ENCODE measurements around the gene CNIH3.

The CNIH3 gene

GRCh38 chr1:224722838-224723237 is 106.7 kb downstream of the CNIH3 start:
- DNase-seq (ENCODE audit: low spot score): no peak

- DNase-seq (ENCODE audit: low spot score): no peak
Observed at GRCh38 chr1:224724566-224724965, 108.4 kb downstream of the CNIH3 start.

DNA sequence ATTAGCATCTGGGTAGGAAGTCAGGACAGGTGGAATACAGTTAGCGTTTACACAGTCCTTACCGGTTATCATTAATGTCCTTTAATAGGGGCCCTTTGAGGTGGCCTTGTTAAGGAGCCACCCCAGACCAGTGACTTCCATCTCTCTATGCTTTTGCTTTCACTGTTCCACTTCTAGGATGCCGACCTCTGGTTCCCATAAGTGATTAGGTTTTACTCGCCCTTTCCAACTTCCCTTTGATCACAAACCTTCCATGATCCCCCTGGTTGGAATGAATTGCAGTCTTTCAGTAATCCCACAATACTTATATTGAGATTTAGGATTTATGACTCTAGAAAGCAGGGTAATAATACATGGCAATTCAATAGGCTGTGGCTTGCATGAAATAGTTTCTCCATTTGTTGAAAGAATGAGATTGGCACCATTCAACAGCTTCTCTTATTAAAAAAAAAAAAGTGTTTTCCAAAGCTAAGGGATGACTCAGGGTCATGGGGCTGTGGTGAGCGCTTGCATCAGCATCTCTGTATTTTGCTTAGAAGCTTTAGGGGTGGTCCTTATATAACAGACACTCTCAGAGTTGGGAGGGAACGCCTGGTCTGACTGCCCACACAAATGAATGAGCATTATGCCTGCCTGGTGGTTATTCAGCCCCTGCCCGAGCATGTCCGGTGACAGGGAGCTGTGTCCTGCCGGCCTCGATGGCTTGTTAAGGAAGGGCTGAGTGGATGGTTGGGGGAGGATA is 110.5 kb downstream of the CNIH3 start:
- DNase-seq (ENCODE audit: low spot score): peak; percentile 80

- DNase-seq (ENCODE audit: low spot score): no peak
Observed at GRCh38 chr1:224727351-224728289, 111.5 kb downstream of the CNIH3 start.

- DNase-seq (ENCODE audit: low spot score): no peak
Observed at GRCh38 chr1:224730540-224730939, 114.4 kb downstream of the CNIH3 start.

- DNase-seq (ENCODE audit: low spot score): no peak
Observed at GRCh38 chr1:224730965-224731364, 114.8 kb downstream of the CNIH3 start.

DNA sequence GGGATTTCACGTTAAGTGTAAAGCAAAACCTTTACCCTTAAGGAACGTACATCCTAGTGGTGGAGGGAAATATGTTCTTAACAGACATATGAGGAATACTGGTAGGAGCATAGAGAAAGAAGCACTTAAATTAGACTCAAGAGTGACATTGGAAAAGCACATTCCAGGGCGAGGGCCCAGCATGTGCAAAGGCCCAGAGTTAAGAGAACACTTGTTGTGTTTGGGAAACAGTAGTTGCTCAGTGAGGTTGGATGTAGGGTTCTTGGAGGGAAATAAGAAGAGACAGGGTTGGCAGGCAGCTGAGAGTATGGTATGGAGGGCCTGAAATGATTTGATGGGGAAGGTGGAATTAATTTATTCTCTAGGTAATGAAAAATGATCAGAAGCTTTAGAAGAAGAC is 115.5 kb downstream of the CNIH3 start:
- DNase-seq (ENCODE audit: low spot score): no peak

DNA sequence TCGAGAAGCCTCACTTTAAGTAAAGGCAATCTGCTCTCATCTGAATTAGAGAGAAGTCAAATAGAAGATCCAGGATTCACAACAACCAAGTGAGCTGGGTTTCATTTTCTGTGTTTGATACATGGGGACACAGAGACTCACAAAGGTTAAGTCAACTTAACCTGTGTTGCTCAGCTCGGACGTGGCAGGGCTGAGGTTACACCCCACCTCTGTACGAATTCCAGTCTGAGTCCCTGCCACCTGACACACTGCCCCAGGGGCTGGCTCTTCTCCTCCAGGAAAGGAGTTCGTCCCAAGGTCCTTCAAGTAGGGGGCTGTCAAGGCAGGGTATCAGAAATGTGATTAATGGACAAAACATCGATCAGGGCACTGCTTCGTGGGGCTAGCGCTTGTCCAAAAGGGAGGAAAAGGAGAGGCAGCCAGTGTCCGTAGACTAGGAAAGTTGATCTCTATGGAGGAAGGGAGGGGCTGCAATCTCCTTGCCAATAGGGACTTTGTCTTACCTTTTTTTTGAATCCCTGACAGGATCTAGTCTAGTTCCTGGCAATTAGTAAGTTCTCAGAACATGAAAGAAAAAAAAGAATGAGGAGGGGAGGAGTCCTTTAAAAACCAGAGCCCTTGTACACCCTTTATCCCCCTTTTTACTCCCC is 116.4 kb downstream of the CNIH3 start:
- DNase-seq (ENCODE audit: low spot score): no peak

DNA sequence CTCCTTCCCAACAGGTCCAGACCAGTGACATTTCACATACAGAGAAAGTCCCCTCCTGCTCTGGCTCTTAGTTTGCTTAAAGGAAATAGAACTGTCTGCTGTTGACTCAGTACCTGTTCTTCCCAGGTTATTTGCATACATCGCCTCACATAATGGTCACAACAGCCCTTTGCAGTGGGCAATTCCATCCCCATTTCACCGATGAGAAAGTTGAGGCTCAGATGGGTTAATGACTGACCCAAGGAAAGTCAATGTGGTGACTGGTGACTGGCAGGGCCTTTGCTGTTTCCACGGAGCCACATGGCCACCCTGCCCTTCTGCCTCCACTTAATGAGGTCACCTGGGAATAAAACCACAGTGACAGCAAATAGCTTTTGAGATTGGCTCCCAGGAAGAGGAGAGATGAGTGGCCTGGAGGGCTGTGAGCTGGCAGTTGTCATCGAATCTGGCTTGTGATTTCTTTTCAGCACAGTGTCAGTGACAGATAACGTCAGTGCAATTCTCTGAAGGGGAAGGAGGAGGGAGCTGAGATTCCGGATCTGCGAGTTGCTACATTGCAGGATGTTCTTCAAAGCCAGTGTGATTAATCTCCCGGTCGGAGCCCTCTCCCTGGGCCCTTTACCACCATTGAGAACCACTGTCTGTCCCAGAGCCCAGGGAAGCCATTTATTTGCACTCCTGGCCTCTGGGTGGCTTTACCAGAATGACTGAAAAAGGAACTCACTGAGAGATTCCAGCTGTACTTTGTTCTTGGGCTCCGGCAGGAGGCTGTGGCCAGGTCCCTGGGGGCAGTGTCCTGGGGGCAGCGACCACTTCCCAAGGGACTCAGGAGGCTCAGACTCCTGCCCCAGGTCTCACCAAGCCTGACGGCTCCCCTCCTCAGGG is 117.2 kb downstream of the CNIH3 start:
- peak; percentile 64 for DNase-seq (ENCODE audit: low spot score)

- DNase-seq (ENCODE audit: low spot score): no peak
Observed at GRCh38 chr1:224734261-224734935, 118.3 kb downstream of the CNIH3 start.

- no peak for DNase-seq (ENCODE audit: low spot score)
Observed at GRCh38 chr1:224735159-224735558, 119.0 kb downstream of the CNIH3 start.

GRCh38 chr1:224736619-224737352 is 120.7 kb downstream of the CNIH3 start:
- DNase-seq (ENCODE audit: low spot score): peak; percentile 60

- no peak for DNase-seq (ENCODE audit: low spot score)
Observed at GRCh38 chr1:224737353-224737727, 121.2 kb downstream of the CNIH3 start.

DNA sequence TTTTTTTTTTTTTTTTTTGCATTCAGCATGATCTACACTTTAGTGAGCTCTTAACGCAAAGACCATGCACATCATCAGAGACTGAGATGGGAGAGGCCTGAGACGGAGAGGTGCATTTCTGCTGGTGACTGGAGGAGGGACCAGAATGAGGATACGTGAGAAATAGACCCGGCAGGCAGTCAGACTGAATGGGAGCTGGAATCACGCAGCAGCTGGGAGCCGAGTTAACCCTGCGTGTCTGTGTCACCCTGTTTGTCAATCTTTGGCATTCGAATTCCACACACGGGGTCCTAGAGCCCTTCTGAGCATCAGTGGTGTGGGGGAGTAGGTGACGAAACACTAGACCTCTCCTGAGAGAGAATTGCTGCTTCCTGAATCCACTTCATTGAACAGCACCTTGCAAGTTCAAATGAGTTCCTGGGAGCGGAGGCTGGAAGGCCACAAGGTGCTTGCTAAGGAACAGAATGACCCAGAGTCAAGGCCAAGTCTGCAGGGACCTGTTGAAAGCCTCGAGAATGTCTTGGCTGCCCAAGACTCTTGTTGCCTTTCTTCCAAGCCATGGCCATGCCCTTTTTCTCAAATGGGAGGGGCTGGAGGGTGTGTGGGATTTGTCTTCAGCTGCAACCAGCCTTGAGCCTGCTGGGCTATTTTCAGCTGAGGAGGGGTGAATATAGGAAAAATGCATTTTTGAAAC is 123.3 kb downstream of the CNIH3 start:
- DNase-seq (ENCODE audit: low spot score): no peak

DNA sequence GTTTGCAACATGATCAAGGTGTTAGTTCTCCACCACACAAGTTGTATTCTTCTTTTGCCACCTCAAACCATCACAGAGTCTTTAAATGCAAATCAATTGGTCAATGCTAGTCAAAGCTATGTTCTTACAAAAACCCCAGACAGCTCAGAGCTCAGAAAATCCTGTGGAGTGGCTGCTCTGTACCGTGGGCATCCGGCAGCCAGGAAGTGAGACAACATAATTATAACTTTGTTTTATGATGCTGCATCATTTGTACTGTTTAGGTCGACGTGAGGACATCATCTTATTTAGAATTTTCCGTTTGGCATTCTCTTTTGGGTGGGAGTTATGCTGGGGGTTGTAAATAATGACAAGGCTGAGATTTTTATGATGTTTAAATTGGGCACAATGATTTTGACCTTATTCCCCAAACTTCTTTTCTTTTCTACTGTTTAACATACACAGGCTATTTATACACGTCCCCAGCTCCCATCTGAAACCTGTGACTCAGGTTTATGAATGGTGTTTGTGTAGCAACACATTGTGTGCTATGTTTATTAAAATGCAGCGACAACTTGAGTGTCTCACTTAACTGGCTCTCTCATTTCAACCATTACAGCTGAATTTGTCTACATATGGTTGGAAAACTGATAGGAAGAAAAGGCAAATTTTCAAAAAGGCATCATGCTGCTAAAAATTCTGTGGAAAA is 124.0 kb downstream of the CNIH3 start:
- DNase-seq (ENCODE audit: low spot score): no peak

DNA sequence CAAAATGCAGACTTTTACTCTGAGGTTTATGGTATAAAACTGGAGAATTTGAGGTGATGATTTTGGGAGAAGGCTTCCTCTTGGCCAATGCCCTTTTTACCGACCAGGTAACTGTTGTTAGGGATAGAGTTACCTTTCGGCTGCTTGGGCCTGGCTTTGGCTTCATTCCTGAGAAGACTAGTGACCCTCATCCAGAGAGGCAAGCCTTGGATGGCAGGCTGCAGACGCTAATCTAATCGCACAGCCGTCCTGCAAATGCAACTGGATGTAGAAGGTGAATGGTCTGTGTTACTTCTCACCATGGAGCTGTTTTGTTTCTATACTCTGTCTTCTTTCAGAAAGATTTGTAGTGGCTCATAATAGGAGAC is 124.6 kb downstream of the CNIH3 start:
- DNase-seq (ENCODE audit: low spot score): no peak

- DNase-seq (ENCODE audit: low spot score): no peak
Observed at GRCh38 chr1:224742349-224742748, 126.2 kb downstream of the CNIH3 start.

GRCh38 chr1:224743608-224744164 is 127.6 kb downstream of the CNIH3 start:
- DNase-seq (ENCODE audit: low spot score): no peak

- no peak for DNase-seq (ENCODE audit: low spot score)
Observed at GRCh38 chr1:224744521-224744920, 128.4 kb downstream of the CNIH3 start.
